ENCODE results near the gene SLIT3. TPM values are rescaled to one million over a fixed set of nuclear protein-coding genes. Genes with fewer than 3 reads are reported as not detected.

Gene SLIT3
- total RNA-seq, 1 donor from 2014 or later: 70.0 TPM

DNA sequence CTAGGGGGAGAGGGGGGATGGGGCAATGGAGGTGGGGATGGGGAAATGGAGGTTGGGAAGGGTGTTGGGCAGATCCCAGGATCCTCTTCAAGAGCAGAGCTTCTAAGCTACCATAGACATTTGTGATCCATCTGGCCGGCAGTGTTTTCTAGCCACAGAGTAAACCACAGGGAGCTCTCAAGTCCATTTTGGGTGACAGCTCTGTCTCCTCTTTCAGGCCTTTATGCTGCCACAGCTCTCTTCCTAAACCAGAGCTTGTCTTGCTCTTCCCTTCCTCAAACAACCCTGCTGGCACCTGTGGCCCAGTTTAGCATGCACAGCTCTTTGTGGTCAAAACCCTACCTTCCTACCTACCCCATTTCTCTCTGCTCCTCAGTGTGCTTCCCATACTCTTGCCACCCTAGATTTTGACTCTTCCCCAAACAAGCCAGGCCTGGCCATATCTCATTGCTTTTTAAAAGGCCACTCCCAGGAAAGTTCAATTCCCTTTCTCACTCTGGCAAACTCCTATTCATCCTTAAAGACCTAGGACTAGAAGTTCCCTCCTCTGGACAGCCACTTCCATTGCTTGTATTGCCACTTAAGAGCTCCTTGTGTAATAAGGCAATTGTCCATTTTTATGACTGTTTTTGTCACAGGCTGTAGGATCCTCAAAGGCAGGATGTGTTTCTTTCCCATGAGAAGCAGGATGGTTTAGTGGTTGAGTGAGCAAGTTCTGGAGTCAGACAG is 637.5 kb downstream of the SLIT3 start:
- no peak for ATAC-seq
- Histone ChIP-seq H3K27ac (no peak overlapping the region), H3K27me3 (no peaks in the 10 kb centered on the region), H3K4me3 (no peak overlapping the region), H3K4me1 (no peaks in the 10 kb centered on the region), H3K9me3 (no peaks in the 10 kb centered on the region), H3K36me3 (no peaks in the 10 kb centered on the region)
- intact Hi-C loops (cut with DNase I): no loop called here
- TF ChIP-seq CTCF (IDR thresholded peaks at IDR 0.05): no peak
- DNase-seq: no peak

- no peaks in the 10 kb centered on the region for H3K27me3 ChIP-seq
- no peaks in the 10 kb centered on the region for H3K4me1 ChIP-seq
- no peak overlapping the region for H3K27ac ChIP-seq
- DNase-seq (no peak), ATAC-seq (no peak)
- no peak for TF ChIP-seq CTCF (IDR thresholded peaks at IDR 0.05)
- no peaks in the 10 kb centered on the region for H3K36me3 ChIP-seq
- intact Hi-C loops (cut with DNase I): no loop called here
- H3K9me3 ChIP-seq: no peaks in the 10 kb centered on the region
- no peak overlapping the region for H3K4me3 ChIP-seq
Observed at GRCh38 chr5:168661593-168662485, 639.1 kb downstream of the SLIT3 start.

- Histone ChIP-seq H3K27me3 (no peaks in the 10 kb centered on the region), H3K27ac (no peak overlapping the region), H3K4me1 (no peaks in the 10 kb centered on the region), H3K36me3 (no peaks in the 10 kb centered on the region), H3K9me3 (no peaks in the 10 kb centered on the region), H3K4me3 (no peak overlapping the region)
- intact Hi-C loops (cut with DNase I): no loop called here
- no peak for ATAC-seq
- no peak for TF ChIP-seq CTCF (IDR thresholded peaks at IDR 0.05)
- DNase-seq: no peak
Observed at GRCh38 chr5:168660691-168661090, 640.2 kb downstream of the SLIT3 start.

DNA sequence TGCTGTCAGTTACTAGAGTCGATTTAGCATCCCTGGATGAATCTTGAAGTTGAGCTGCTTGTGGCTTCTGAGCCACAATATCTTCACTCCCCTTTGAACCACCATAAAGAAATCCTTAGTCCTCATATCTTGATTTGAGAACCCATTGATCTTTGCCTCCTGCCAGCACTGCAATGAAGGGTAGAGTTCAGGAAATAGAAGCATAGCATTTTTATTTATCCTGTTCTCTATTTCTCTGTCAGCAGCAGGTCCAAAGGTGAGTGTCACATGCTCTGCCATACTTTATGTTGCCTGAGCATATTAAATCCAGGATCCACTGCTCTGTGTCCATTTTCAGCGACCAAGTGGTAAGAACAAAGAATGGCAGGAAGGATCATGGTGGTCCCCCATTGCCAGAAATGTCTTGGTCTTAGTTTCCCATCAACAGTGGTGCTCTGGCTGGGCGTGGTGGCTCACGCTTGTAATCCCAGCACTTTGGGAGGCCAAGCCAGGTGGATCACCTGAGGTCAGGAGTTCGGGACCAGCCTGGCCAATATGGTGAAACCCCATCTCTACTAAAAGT is 641.6 kb downstream of the SLIT3 start:
- ATAC-seq: no peak
- no peak for DNase-seq

DNA sequence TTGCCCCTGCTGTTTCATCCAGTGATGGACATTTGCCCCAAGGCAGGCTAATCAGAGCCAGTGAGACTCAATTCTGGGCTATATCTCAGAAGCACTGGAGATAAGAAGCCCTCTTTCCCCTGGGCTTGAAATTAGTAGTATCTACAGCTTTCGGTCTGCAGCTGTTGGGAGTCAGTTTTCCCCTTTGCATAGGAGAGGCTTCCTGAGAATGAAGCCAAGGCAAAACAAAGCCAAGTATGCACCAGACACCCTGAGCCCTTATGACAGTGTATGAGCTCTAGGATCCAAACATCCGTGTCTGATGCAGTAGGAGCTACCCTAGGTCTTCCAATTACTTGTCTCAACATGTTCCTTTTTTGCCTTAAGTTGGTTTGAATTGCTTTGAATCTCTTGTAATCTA is 642.5 kb downstream of the SLIT3 start:
- Histone ChIP-seq H3K4me3 (no peak overlapping the region), H3K4me1 (peaks cover 3% of the 10 kb centered on the region), H3K36me3 (no peaks in the 10 kb centered on the region), H3K27ac (no peak overlapping the region), H3K9me3 (no peaks in the 10 kb centered on the region), H3K27me3 (no peaks in the 10 kb centered on the region)
- ATAC-seq (no peak), DNase-seq (no peak)
- intact Hi-C loops (cut with DNase I): no loop called here
- no peak for TF ChIP-seq CTCF (IDR thresholded peaks at IDR 0.05)

More for the DNA sequence above, 641.6 kb downstream of the SLIT3 start:
- Histone ChIP-seq H3K27ac (no peak overlapping the region), H3K9me3 (no peaks in the 10 kb centered on the region), H3K36me3 (no peaks in the 10 kb centered on the region), H3K4me1 (no peaks in the 10 kb centered on the region), H3K27me3 (no peaks in the 10 kb centered on the region), H3K4me3 (no peak overlapping the region)
- TF ChIP-seq CTCF (IDR thresholded peaks at IDR 0.05): no peak
- intact Hi-C loops (cut with DNase I): no loop called here

Data from upper lobe of right lung (tissue), 1 donor.